Common myeloid progenitor, CD34-positive (primary cell): ENCODE measurements around the gene MOSPD3.

Experiments
- CTCF ChIA-PET: fragments of 350-600 bp; sonication (Branson Sonifier 250); formaldehyde crosslinking; loops from one replicate; lab custom pipeline; 2021; ENCODE audit warnings: antibody characterized with exemption; lab: Charles Lee
- POLR2A ChIA-PET: fragments of 350-600 bp; sonication (Branson Sonifier 250); formaldehyde crosslinking; loops from one replicate; lab custom pipeline; 2021; ENCODE audit warnings: antibody characterized with exemption; lab: Charles Lee
- DNase-seq, 3 donors: peaks; one replicate each; pipeline versions ENCODE4 v3.0.0 to v3.0.0-alpha.2; 2013
- H3K27ac ChIP-seq, 2 experiments: 1 replicate in 1 of 2; 2 replicates in 1 of 2; pipeline ENCODE4 v1.7.0; 2013; ENCODE audit warnings: inconsistent platforms in 2 of 2, low read length in 2 of 2, mild to moderate bottlenecking in 2 of 2, low read depth in 1 of 2, moderate library complexity in 1 of 2; ENCODE audit not compliant: severe bottlenecking in 2 of 2, insufficient read depth in 1 of 2, poor library complexity in 1 of 2
- H3K27me3 ChIP-seq, 5 experiments: replicated peaks in 2 of 5; 1 replicate in 3 of 5; 2 replicates in 2 of 5; pipeline versions ENCODE4 v1.6.1 to v1.7.0; 2013; ENCODE audit warnings: low read length in 4 of 5, mild to moderate bottlenecking in 2 of 5, moderate library complexity in 2 of 5, inconsistent platforms in 1 of 5; ENCODE audit not compliant: insufficient read depth in 5 of 5, control insufficient read depth in 4 of 5
- H3K36me3 ChIP-seq, 4 experiments: 1 replicate in 2 of 4; 2 replicates in 2 of 4; pipeline versions ENCODE4 v1.6.1 to v1.7.0; 2013; ENCODE audit warnings: low read length in 3 of 4, control low read depth in 1 of 4, mild to moderate bottlenecking in 1 of 4; ENCODE audit not compliant: control insufficient read depth in 4 of 4, insufficient read depth in 4 of 4
- H3K4me1 ChIP-seq, 4 experiments: 1 replicate in 3 of 4; 2 replicates in 1 of 4; pipeline versions ENCODE4 v1.6.1 to v1.7.1; 2013; ENCODE audit warnings: low read length in 3 of 4, mild to moderate bottlenecking in 3 of 4, control low read depth in 1 of 4, inconsistent platforms in 1 of 4, moderate library complexity in 1 of 4; ENCODE audit not compliant: control insufficient read depth in 4 of 4, insufficient read depth in 4 of 4; ENCODE audit errors: control extremely low read depth in 1 of 4
- H3K4me3 ChIP-seq, 7 experiments: 1 replicate in 4 of 7; 2 replicates in 3 of 7; pipeline versions ENCODE4 v1.5.1 to v1.7.0; 2013; ENCODE audit warnings: mild to moderate bottlenecking in 7 of 7, low read length in 6 of 7, moderate library complexity in 6 of 7, inconsistent platforms in 2 of 7, low read depth in 2 of 7, control low read depth in 1 of 7; ENCODE audit not compliant: insufficient read depth in 4 of 7, control insufficient read depth in 1 of 7; ENCODE audit errors: extremely low read depth in 1 of 7
- H3K9me3 ChIP-seq, 5 experiments: 1 replicate in 4 of 5; 2 replicates in 1 of 5; pipeline versions ENCODE4 v1.6.1 to v1.7.1; 2013; ENCODE audit warnings: low read length in 4 of 5, mild to moderate bottlenecking in 2 of 5, inconsistent platforms in 1 of 5, low read depth in 1 of 5, moderate library complexity in 1 of 5; ENCODE audit not compliant: control insufficient read depth in 4 of 5, insufficient read depth in 2 of 5; ENCODE audit errors: control extremely low read depth in 1 of 5
- WGBS: methylation state at CpG from one replicate; pipeline ENCODE4 v1.1.5; 2013; ENCODE audit not compliant: insufficient coverage; 5-methylcytosine and 5-hydroxymethylcytosine counted together

Gene MOSPD3

GRCh38 chr7:100571829-100572116 is 40.6 kb upstream of the MOSPD3 start:
- POLR2A ChIA-PET, result interaction anchor here (4.8 kb wide), 1 partner anchor 13 kb away, joined by 34 read pairs; the partner anchor contains the start of genes FBXO24 and LRCH4

DNA sequence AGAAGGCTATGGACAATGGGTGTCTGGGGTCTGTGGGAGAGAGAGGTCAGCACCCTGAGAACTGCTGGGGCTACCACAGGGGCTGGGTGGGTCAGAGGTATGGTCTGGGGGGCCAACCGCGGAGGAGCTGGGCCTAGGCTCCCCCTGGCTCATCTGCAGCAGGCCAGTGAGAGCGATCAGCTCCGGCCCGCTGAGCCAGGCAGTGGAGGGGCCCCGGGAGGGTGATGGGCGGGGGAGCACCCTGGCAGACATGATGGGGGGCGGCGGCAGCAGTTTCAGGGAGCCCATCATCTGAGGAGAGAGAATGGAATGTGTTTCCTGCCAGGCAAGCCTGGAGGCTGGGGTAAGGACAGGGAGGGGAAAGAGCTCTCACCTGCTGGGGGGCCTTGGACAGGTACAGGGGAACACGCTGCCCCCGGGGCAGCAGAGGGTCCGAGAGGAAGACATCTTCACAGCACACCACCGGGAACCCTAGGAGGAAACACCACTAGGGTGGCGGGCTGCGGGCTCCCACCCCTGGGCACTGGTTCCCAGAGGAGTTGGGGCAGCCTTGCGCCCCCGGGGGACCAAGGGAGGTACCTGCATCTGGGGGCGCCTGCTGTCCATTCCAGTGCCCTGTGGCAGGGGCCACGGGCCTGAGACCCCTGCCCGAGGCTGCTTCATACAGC is 39.9 kb upstream of the MOSPD3 start:
- 94% methylated on average over 16 of the region's 20 CpGs for WGBS
- DNase-seq, result no peak
- Histone ChIP-seq H3K27me3 (no peaks in the 10 kb centered on the region), H3K4me1 (peaks cover 0 to 39% (median 36%) of the 10 kb centered on the region in 4 experiments), H3K4me3 (no peak overlapping the region), H3K27ac (no peak overlapping the region), H3K9me3 (no peaks in the 10 kb centered on the region), H3K36me3 (peaks cover 2 to 59% (median 41%) of the 10 kb centered on the region in 4 experiments)
- ChIA-PET POLR2A (interaction anchor here (4.8 kb wide), 1 partner anchor 12 kb away, joined by 34 read pairs; the partner anchor contains the start of genes FBXO24 and LRCH4), CTCF (interaction anchor here (1.1 to 1.7 kb wide), 3 partner anchors 8 to 98 kb away, joined by 3 to 11 read pairs (median 3); no protein-coding TSS in a partner anchor)

More at GRCh38 chr7:100571829-100572116, 40.6 kb upstream of the MOSPD3 start:
- Histone ChIP-seq H3K27ac (no peak overlapping the region), H3K36me3 (peaks cover 2 to 53% (median 37%) of the 10 kb centered on the region in 4 experiments), H3K4me1 (peaks cover 0 to 43% (median 39%) of the 10 kb centered on the region in 4 experiments), H3K4me3 (no peak overlapping the region), H3K27me3 (no peaks in the 10 kb centered on the region), H3K9me3 (no peaks in the 10 kb centered on the region)
- no peak for DNase-seq
- CTCF ChIA-PET, result interaction anchor here (0.7 to 1.7 kb wide), 6 partner anchors 10 to 120 kb away, joined by 3 to 7 read pairs (median 4); no protein-coding TSS in a partner anchor
- 100% methylated on average over 2 of the region's 2 CpGs for WGBS

- ChIA-PET CTCF (interaction anchor here (1.1 to 1.7 kb wide), 3 partner anchors 9 to 99 kb away, joined by 3 to 11 read pairs (median 3); no protein-coding TSS in a partner anchor), POLR2A (interaction anchor here (4.8 kb wide), 1 partner anchor 12 kb away, joined by 34 read pairs; the partner anchor contains the start of genes FBXO24 and LRCH4)
- Histone ChIP-seq H3K27ac (no peak overlapping the region), H3K9me3 (no peaks in the 10 kb centered on the region), H3K36me3 (peaks cover 2 to 66% (median 47%) of the 10 kb centered on the region in 4 experiments), H3K27me3 (no peaks in the 10 kb centered on the region), H3K4me1 (peaks cover 0 to 32% (median 30%) of the 10 kb centered on the region in 4 experiments), H3K4me3 (no peak overlapping the region)
- no peak for DNase-seq
- 96% methylated on average over 28 of the region's 30 CpGs for WGBS
Observed at GRCh38 chr7:100572949-100573675, 39.2 kb upstream of the MOSPD3 start.

- no peaks in the 10 kb centered on the region for H3K9me3 ChIP-seq
- H3K36me3 ChIP-seq, result peaks cover 2 to 73% (median 53%) of the 10 kb centered on the region in 4 experiments
- H3K27ac ChIP-seq, result no peak within 1 kb of the TSS
- H3K27me3 ChIP-seq, result no peaks in the 10 kb centered on the region
- H3K4me3 ChIP-seq, result no peak within 1 kb of the TSS
- 94% methylated on average over 67 of the region's 70 CpGs for WGBS
- CTCF ChIA-PET, result interaction anchor here (0.8 to 1.7 kb wide), 3 partner anchors 8 to 11 kb away, joined by 3 to 11 read pairs (median 3); no protein-coding TSS in a partner anchor
- POLR2A ChIA-PET, result interaction anchor here (0.6 kb wide), 1 partner anchor 313 kb away, joined by 3 read pairs; no protein-coding TSS in a partner anchor
- peaks cover 0 to 26% (median 23%) of the 10 kb centered on the region in 4 experiments for H3K4me1 ChIP-seq
- DNase-seq, result no peak
Observed at GRCh38 chr7:100573691-100574361, 38.5 kb upstream of the MOSPD3 start, which contains the start of gene SAP25. TSS of gene SAP25 (minus strand) at chr7:100573900. CDS start at chr7:100573742, 158 bp downstream.

DNA sequence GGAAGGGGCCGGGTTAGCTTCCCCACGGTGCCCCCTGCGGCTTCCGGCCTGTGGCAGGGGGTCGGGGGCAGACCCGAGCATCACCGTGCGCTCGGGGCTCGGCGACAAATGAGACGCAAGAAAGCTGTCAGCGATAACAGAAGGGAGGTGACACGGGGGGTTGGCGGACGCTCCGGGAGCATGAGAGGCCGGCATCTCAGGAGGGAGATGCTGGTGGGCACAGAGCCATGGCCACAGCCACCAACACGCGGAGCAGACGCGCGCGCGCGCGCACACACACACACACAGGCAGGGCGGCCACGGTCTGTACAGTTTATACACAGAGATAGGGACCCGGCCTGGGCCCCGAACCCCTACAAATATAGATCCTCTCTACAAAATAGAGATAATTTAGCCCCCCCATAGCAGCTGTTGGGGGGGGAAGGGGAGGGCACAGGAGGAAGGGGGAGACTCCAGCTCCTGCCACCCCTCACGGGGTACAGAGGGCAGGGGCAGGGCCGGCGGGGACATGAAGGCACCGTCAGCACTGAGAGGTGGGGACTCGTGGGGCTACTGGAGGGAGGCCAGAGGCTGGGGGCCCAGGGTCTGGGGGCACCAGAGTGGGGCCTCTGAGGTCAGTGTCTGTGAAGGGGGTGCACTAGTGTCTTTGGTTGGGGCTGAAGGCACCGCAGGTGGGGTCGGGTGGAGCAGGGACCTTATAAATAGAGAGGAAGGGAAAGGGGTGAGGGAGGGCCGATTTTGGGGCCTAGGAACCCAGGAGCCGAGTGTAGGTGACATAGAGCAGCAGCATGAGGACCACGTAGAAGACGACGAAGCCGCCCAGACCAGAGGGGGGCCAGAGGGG is 37.8 kb upstream of the MOSPD3 start:
- 92% methylated on average over 31 of the region's 44 CpGs for WGBS
- CTCF ChIA-PET, result interaction anchor here (0.7 to 0.8 kb wide), 2 partner anchors 10 to 15 kb away, joined by 3 read pairs; no protein-coding TSS in a partner anchor

GRCh38 chr7:100575206-100575631 is 37.1 kb upstream of the MOSPD3 start:
- CTCF ChIA-PET, result interaction anchor here (0.7 kb wide), 1 partner anchor 15 kb away, joined by 3 read pairs; no protein-coding TSS in a partner anchor
- H3K27me3 ChIP-seq, result no peaks in the 10 kb centered on the region
- H3K4me1 ChIP-seq, result peaks cover 0 to 12% (median 10%) of the 10 kb centered on the region in 4 experiments
- no peaks in the 10 kb centered on the region for H3K9me3 ChIP-seq
- peaks cover 2 to 84% (median 64%) of the 10 kb centered on the region in 4 experiments for H3K36me3 ChIP-seq
- POLR2A ChIA-PET, result no interaction called here
- H3K4me3 ChIP-seq, result no peak overlapping the region
- WGBS, result 88% methylated on average over 13 of the region's 14 CpGs
- DNase-seq, result no peak
- H3K27ac ChIP-seq, result no peak overlapping the region

More for the DNA sequence above, 37.8 kb upstream of the MOSPD3 start:
- H3K36me3 ChIP-seq, result peaks cover 2 to 77% (median 58%) of the 10 kb centered on the region in 4 experiments
- H3K27me3 ChIP-seq, result no peaks in the 10 kb centered on the region
- DNase-seq, result peak in 1 of 3 donors; percentile 30
- H3K9me3 ChIP-seq, result no peaks in the 10 kb centered on the region
- H3K4me1 ChIP-seq, result peaks cover 0 to 19% (median 16%) of the 10 kb centered on the region in 4 experiments
- POLR2A ChIA-PET, result interaction anchor here (0.6 kb wide), 1 partner anchor 312 kb away, joined by 3 read pairs; no protein-coding TSS in a partner anchor
- H3K4me3 ChIP-seq, result no peak overlapping the region
- H3K27ac ChIP-seq, result no peak overlapping the region
